ENCODE data around the gene MORN1. TPM values are rescaled to one million over a fixed set of nuclear protein-coding genes. Genes with fewer than 3 reads are reported as not detected.

MORN1 gene
- total RNA-seq, 4 donors from 2014 or later, result 0.59 to 20.0 (median 9.5) TPM

GRCh38 chr1:2288311-2288710 lies 103.0 kb downstream of the MORN1 start:
- H3K27ac ChIP-seq, result no peak overlapping the region
- intact Hi-C loops (cut with DNase I; ENCODE audit: low total_unique reads), result no loop called here

DNA sequence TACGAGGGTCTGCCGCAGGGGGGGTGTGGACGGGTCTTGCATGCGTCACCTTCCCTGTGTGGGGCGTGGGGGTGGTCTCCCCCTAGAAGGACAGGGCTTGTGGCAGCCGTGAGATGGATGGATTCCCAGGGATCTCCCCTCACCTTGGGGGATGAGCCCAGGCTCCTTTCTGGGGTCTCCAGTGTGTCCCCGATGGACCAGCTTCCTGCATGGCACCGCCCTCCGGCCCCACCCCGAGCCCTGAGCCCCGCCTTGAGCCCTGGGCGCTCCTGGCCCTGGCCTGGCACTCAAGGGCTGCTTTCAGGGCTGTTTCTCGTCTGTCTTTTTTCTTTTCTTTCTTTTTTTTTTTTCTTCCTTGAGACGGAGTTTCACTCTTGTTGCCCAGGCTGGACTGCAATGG lies 103.7 kb downstream of the MORN1 start:
- H3K4me1 ChIP-seq, result peaks cover 8 to 53% of the 10 kb centered on the region in 2 donors
- H3K9me3 ChIP-seq, result no peaks in the 10 kb centered on the region

More at GRCh38 chr1:2288311-2288710, 103.0 kb downstream of the MORN1 start:
- Histone ChIP-seq H3K9me3 (no peaks in the 10 kb centered on the region), H3K4me3 (no peak overlapping the region), H3K36me3 (no peaks in the 10 kb centered on the region), H3K27me3 (no peaks in the 10 kb centered on the region), H3K4me1 (peaks cover 7 to 60% of the 10 kb centered on the region in 2 donors)
- no peak for TF ChIP-seq POLR2A (IDR thresholded peaks at IDR 0.05)
- TF ChIP-seq CTCF (IDR thresholded peaks at IDR 0.05), result no peak
- DNase-seq, result no peak

DNA sequence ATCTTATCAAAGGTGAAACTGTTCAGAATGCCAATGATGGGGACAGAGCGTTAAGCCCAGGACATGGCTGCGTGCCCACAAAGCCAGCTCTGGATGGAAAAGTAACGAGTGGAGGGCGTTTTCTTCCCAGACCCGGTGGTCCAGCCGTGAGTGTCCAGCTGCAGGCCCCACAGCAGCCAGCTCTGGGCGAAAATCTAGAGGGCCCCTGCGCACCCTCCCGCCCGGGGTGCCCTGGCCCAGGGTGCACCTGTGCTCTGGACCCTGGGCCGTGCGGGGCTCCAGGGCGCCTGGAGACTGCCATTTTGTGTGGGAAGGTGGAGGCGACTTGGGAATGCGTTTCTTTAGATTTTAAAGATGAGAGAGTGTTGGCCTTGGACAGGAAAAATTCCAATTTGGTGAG lies 104.4 kb downstream of the MORN1 start:
- H3K36me3 ChIP-seq, result no peaks in the 10 kb centered on the region
- DNase-seq, result no peak
- peaks cover 8 to 51% of the 10 kb centered on the region in 2 donors for H3K4me1 ChIP-seq
- no peaks in the 10 kb centered on the region for H3K9me3 ChIP-seq
- no peak overlapping the region for H3K27ac ChIP-seq
- H3K4me3 ChIP-seq, result no peak overlapping the region
- no peaks in the 10 kb centered on the region for H3K27me3 ChIP-seq
- TF ChIP-seq POLR2A (IDR thresholded peaks at IDR 0.05) (no peak), CTCF (IDR thresholded peaks at IDR 0.05) (no peak)
- intact Hi-C loops (cut with DNase I; ENCODE audit: low total_unique reads), result no loop called here

More for the DNA sequence above, 103.7 kb downstream of the MORN1 start:
- no peaks in the 10 kb centered on the region for H3K27me3 ChIP-seq
- no peaks in the 10 kb centered on the region for H3K36me3 ChIP-seq
- intact Hi-C loops (cut with DNase I; ENCODE audit: low total_unique reads), result no loop called here
- DNase-seq, result no peak
- H3K4me3 ChIP-seq, result no peak overlapping the region
- TF ChIP-seq CTCF (IDR thresholded peaks at IDR 0.05) (no peak), POLR2A (IDR thresholded peaks at IDR 0.05) (no peak)
- H3K27ac ChIP-seq, result no peak overlapping the region

- Histone ChIP-seq H3K27me3 (no peaks in the 10 kb centered on the region), H3K27ac (no peak overlapping the region), H3K4me1 (peaks cover 7 to 34% of the 10 kb centered on the region in 2 donors), H3K4me3 (no peak overlapping the region), H3K36me3 (no peaks in the 10 kb centered on the region), H3K9me3 (no peaks in the 10 kb centered on the region)
- DNase-seq, result no peak
- intact Hi-C loops (cut with DNase I; ENCODE audit: low total_unique reads), result no loop called here
- no peak for TF ChIP-seq POLR2A (IDR thresholded peaks at IDR 0.05)
- TF ChIP-seq CTCF (IDR thresholded peaks at IDR 0.05), result no peak
Measured at GRCh38 chr1:2284932-2285331, 106.4 kb downstream of the MORN1 start.

GRCh38 chr1:2283991-2284895 lies 107.1 kb downstream of the MORN1 start:
- no peaks in the 10 kb centered on the region for H3K36me3 ChIP-seq
- no peaks in the 10 kb centered on the region for H3K9me3 ChIP-seq
- intact Hi-C loops (cut with DNase I; ENCODE audit: low total_unique reads), result no loop called here
- no peak overlapping the region for H3K4me3 ChIP-seq
- H3K4me1 ChIP-seq, result peaks cover 5 to 33% of the 10 kb centered on the region in 2 donors
- DNase-seq, result no peak
- TF ChIP-seq CTCF (IDR thresholded peaks at IDR 0.05) (no peak), POLR2A (IDR thresholded peaks at IDR 0.05) (no peak)
- no peaks in the 10 kb centered on the region for H3K27me3 ChIP-seq
- no peak overlapping the region for H3K27ac ChIP-seq

Measured in uterus (tissue), 4 donors.